CD4-positive, alpha-beta T cell treated with Interleukin-17A for 1 hour (primary cell): Measurements from ENCODE around the gene PTPRD.
"Not testable (repeated sequence)": the region's sequence is repeated elsewhere in the genome, so short reads cannot be mapped to it uniquely, and the experiment has no call there.

Experiments used
- DNase-seq: peaks from one replicate; pipeline ENCODE4 v3.0.0-alpha.2; 2020

The PTPRD gene

DNA sequence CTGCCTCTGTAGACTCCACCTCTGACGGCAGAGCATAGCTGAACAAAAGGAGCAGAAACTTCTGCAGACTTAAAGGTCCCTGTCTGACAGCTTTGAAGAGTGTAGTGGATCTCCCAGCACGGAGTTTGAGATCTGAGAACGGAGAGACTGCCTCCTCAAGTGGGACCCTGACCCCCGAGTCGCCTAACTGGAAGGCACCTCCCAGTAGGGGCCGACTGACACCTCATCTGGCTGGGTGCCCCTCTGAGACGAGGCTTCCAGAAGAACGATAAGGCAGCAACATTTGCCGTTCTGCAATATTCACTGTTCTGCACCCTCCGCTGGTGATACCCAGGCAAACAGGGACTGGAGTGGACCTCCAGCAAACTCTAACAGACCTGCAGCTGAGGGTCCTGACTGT, 1186.3 kb downstream of the PTPRD start:
- not testable (repeated sequence) for DNase-seq

DNA sequence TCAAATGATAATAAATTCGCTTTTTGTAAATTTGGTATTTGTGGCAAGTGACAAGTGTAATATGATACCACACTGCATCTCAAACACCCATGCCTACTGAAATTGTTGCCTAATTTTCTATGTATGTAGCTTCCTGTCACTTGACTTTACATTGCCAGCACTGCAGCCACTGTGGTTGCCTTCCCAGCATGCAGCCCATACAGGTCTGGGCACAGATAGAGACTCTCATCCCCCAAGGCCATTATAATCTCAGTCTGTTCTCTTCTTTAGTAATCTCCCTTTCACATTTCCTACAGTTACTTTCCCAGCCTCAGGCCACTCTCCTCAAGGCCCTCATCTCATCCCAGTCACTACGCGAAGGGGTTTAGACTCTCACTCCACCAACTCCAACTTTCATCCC, 1200.6 kb downstream of the PTPRD start:
- no peak for DNase-seq

DNA sequence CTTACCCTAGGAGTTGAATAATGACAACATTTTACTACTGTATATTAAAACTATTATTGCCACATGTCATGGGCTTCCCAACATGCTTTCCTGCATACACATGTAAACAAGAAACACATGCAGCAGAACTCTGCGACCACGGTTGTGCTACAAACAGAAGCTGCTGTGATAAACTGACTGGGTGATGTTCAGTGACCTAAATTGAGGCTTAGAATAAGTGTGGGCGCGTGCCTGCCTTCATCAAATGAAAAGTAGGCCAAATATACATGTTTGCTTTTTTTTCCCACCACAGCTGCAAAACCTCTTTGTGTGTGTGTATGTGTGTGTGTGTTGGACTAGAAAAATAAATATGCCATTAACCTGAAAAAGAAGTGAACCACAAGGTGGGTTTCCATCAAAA, 1202.1 kb downstream of the PTPRD start:
- DNase-seq = no peak

DNA sequence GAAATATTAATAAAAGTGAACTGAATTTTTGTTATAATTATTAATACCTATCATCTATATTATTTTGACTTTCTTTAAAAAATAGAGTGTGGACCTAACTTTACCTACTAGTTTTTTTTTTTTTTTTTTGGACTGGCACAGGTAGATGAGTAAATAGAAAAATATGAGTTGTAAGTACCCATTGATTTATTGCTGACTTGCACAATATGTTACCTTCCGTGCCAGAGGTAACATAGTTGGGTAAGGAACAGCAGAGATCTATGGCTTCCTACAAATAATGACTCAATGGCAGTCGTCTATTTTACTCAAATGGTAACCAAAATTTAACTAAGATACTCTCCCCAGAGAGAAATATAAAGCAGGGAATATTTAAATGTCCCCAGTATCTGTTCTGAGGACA, 1212.8 kb downstream of the PTPRD start:
- no peak for DNase-seq

DNA sequence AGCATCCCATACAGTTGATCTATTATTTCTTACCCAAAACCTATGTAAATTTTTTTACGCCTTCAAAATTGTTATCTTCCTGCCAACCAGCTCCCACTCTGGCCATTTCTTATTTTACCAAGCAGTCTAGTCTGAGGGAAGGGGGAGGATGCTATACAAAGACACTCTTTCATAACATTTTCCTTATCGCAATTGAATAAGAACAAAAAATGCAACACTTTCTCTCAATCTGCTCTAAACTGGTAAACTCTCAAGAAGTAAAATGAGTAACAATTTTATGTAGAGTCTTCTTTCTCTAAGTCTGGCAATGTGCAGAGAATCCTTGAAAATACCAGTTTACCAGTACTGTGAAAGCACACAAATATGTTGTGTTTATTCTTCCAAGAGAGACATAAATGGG, 1216.3 kb downstream of the PTPRD start:
- DNase-seq = no peak

DNA sequence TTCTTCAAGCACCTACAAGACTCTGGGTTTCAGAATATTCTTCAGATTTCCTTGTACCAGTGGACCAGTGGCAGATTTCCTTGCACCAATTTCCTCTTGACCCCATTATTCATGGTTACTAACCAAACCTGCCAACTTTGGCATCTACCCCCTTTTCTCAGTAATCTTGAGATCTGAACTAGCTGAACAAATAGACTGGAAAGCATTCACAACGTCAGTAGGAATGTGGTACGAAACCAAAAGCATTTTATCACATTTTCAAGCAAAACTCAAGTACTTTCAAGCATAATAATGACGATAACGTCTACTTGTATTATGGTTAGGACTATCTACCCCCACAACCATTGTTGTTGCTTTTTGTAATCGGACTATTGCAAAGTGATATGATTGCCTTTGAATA, 1217.3 kb downstream of the PTPRD start:
- DNase-seq = no peak

DNA sequence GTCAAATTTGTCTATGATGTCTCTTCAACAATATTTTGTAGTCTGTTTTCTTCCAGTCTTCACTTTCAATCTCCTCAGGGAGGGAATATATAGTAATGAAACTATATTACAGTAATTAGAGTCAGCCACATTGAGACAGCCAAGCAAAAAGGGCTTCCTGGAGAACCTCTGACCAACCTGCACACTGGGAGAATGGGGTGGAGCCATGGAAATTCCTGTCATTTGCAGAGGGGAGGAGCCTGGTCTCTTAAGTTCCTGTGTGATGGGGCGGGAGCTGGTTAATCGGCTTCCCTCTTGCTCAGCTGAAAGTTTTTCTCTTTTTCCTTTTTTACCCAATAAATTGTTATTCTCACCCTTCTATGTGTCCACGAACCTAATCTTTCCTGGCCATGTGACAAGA, 1220.0 kb downstream of the PTPRD start:
- no peak for DNase-seq

DNA sequence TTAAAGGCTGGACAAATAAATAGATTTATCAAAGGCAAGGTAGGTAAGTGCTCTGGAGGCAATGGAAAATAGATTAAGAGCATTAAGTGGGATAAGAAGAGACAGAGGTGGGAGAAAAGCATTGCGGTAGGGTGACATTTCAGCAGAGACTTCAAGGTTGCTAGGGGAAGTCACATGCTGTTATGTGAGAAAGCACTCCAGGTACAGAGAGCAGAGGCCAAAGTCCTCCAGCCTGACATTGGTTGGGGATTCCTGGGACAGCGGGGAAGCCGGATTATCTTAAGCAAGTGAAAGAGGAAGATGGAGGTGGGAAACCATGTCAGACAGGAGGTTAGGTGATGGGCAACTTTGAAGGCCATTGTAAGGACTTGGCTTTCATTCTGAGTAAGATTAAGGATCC, 1222.9 kb downstream of the PTPRD start:
- DNase-seq = no peak

DNA sequence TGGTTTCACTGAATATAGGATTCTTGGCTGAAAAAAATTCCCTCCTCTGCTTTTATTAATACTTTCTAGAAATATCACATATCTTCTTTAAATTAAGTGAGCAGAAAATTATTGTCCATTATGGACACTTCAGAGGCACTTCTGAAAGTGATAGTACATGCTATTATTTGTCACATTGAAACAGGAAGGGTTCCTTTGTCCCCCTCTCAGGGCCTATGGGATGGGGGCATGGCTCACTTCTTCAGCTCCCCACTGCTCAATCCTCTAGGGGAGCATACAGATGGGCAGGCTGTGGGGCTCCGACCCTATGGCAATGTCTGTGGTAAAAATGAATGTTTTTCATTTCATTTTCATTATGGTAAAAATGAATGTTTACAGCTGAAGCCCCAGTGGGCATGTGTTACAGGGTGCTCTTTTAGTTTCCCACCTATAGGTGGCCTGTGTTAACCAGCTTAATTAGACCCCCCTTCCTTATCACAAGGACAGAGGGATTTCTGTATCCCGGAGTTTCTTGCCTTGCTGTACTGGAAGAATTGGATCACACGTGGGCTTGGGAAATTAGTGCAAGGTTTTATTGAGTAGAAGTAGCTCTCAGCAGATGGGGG, 1225.2 kb downstream of the PTPRD start:
- DNase-seq = no peak

DNA sequence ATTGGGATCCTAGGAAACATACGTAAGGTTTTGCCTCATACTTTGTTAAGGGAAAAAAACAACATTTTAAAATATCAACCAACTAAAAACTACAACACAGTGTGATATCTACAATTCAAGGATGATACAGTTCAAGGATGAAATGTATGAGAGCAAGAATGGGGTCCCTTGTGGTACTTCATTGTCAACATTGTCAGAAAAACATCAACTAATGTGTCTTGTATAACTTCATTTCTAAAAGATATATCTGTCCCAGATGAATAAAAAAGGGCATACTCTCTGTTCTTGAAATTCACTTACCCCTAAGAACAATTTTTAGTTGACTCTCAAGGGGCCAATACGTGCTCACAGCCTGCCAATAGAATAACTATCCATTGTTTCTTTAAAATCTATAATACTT, 1250.5 kb downstream of the PTPRD start:
- no peak for DNase-seq

DNA sequence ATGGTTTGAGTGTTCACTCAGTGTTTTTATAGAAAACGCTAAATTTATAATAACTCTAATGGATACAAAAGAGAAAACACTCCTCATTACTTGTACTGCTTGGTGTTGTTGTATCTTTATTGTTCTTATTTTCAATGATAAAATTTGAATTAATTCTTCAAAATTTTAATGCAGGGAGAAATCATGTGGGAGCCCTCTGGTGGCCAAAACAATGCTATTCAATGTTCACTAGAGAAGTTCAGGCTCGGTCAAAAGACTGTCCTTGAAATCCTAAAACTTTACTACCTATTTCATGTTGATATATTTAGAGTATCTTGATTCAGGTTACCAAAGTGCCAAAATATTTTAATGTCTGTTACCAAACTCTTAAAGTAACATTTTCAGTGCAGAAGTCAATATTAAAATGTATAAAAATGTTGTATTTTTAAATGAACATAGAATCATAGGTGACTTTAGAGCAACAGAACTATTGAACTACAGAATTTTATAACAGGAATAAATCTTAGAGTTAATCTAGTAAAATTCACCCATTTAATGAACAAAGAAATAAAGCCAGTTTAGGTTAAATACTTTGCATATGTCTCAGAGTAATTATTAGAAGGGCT, 1259.8 kb downstream of the PTPRD start:
- no peak for DNase-seq

DNA sequence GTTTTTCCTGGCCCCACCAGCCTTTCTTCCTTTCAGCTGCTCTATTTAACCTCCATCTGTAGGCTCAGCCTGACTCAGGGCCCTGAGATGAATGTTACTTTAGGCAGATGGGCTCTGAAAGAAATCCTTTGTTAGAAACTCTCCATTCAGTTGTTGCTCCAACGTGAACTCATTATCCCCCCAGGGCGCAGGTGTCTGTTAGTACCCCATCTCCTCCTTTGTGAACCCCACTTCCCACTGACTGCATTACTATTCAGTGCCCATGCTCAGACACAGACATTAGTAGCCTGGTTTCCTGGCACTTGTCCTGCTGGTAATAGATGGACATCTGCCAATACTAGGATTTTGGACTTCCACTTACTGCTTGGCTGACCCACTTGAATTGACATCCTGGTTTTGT, 1271.6 kb downstream of the PTPRD start:
- no peak for DNase-seq

DNA sequence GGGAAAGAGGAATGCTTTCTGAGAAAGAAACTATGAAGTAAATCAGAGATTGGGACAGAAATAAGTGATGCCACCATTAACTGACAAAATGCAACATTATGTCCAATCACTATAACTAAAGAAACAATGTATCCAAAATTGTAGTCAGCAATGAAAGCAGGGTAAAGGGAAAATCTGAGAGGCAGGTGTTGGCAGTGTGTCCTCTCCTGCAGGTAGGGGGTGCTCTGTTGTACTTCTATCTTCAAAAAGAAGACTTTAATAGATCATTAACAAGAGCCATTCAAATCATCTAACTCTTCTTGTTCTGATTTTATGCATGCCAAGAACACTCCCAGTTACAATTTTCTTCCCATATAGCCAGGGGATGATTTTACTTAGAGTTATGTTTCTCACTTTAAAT, 1275.7 kb downstream of the PTPRD start:
- no peak for DNase-seq

DNA sequence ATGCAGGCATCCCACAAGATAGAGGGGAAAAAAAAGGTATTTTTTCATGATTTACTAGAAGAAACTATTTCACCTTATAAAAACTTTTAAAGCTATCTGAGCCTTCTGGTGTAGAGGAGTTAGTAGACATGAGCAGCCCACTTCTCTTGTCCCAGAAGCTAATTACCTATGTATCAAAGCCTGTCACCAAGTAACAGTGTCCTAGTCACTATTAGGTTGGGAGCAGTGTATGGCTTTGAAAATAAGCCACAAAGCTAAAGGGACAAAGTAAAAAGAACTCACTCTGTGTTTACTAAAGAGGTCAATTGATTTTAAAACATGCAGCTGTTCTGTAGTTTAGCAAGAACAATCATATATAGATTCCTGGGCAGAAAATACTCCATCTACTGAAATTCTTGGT, 1286.1 kb downstream of the PTPRD start:
- DNase-seq = no peak

DNA sequence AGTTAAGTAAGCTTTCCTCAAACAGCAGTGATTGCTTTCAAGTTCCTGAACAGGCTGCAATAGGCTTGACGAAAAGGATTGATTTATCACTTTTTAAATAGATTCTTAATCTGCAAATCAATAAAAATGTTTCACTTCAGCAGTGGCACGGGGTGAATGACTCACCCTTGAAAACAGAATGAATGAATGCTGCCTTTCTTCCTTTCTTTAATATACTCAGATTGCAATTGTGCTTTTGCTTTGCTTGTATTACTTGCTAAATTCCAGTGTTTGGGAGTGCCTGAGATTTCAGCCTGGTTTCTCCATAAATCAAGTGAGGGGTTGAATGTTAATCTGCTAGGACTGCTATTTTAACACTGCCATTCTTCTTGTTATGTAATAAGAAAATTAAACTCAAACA, 1293.8 kb downstream of the PTPRD start:
- no peak for DNase-seq

DNA sequence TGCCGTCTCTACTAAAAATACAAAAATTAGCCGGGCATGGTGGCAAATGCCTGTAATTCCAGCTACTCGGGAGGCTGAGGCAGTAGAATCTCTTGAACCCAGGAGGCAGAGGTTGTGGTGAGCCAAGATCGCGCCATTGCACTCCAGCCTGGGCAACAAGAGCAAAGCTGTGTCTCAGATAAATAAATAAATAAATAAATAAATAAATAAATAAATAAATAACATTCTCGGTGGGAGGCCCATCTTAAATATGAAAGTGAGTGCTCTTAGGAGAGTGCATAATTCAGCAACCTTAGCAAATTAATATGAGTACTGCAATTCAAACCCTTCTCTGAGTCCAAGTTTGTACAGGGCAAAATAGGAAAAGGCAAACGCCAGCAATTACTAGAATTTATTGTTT, 1302.1 kb downstream of the PTPRD start:
- DNase-seq = not testable (repeated sequence)

DNA sequence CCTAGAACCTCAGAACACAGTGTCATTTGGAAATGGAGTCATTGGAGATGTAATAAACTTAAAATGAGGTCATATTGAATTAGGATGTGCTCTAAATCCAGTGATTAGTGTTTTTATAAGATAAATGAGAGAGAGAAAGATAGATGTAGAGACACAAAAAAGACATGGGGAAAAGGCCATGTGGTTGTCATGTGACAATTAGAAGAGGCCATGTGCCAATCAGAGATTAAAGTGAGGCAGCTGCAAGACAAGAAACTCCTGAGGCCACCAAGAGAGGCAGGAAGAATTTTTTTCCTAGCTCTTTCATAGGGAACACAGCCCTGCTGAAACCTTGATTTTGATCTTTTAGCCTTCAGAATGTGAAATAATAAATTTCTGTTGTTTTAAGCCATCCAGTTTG, 1307.2 kb downstream of the PTPRD start:
- no peak for DNase-seq

DNA sequence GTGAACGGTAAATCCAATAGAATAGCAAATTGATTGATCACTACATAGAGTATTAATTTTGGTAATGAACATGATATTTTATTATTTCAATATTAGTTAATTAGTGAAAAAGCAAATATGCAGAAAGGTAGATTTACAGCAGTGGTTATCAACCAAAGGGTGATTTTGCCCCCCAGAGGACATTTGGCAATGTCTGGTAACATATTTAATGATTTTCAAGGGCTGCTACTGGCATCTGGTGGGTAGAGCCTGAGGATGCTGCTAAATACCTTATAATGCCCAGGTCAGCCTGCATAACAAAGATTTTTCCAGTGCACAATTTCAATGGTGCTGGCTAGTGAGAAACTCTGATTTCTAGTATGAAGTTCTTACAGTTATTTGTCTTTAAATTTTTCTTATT, 1313.7 kb downstream of the PTPRD start:
- no peak for DNase-seq

DNA sequence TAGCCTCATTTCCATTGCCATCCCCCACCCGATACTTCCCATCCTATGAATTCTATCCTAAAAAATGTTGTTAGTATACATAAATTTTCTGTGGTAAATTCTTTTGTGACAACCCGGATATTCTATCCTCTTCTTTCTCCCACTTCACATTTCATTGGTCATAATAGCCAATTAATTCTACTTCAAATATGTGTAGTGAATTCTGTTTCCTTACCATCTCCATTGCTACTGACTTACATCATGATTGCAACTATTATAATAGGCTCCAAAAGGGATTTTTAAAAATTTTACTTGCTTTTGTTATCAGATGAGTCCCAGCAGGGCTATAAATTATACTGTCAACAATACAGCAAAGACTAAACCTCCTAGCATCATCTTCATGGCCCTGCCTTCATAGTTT, 1326.8 kb downstream of the PTPRD start:
- DNase-seq = no peak

DNA sequence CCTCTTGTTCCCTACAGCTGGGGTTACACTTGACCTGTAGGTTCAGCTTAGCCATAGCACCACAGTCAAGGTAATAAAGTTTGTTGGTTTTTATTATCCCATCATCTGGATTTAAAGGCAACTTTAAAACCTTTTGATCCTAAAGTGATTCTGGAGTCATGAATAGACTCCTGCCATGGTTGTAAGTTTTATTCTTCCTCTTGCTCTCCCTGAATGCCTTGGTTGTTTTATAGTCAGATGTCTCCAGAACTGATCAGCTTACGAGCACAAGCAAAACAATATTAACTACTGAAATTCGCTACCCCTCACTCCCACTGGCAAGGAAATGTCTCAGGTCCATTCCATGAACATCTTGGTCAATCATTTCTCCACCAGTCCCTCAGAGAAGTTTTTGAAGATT, 1328.6 kb downstream of the PTPRD start:
- DNase-seq = no peak

DNA sequence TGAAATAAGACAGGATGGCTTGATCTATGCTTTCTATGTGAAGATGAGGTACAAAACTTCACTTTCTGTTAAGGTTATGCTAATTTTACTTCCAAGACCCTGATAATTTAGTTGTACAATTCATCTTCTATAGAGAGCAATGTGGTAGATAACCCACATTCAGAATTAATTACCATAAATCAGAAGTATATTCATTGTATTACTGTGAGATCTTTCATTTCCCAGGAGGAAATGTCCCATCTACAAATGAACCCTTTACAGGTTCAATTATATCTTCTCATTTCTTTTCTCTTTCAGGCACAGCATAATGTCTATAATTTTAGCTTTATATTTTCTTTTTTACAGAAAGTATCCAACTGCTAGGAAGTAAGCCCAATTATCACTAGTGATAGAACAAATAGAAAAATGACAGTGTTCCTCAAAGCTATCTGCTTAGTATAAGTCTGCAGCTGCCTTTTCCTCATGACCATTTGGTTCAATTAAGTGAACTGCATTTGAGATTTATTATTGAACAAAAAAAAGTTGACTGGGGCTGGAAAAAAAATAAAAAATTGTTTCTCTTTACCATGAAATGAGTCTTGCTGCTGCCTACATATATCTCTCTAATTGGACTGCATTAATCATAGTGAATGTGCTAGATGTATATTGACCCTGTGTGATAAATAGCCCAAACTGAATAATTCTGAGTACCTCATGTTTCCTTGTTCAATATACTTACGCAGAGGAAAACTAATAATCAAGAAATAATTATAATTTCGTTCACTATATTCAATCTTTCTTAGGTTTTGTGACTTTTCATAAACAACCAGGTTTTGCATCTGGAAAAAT, 1329.4 kb downstream of the PTPRD start:
- no peak for DNase-seq

DNA sequence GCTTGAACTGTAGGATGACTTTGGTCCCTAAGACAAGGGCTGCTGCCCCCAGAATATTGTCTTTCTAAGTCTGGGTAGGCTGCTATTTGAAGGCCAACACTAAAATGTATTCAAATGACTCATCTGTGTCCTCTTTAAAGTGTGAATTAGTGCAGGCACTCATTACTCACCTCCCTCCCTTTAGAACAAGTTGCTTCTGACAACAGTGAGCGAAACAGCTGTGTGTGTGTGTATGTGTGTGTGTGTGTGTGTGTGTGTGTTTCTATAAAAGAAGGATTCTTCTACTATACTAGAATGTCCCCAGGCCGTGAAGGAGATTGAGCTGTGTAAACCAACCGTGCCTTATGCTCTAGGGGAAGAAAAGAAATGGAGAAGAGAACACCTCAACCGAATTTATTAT, 1337.2 kb downstream of the PTPRD start:
- DNase-seq = no peak

DNA sequence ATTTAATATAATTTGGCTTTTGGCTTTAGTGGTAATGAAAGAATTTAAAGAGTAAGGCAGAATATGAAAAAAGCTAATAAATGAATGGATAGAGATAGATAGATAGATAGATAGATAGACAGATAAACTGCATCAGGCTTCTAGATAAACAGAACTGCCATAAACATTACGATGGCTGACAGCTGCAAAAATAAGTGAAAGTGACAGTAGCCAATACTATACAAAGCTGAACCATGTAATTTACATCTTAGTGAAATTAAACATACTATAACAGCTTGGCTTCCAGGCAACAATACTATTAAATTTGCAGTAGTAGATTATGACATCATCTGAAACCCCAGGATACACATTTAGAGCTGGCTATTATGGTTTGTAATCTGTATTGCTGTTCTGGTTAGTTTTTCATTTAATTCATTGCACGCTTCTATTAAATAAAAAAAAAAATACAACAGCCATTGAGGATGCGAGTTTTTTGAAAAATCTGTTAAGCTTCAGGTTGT, 1354.8 kb downstream of the PTPRD start:
- DNase-seq = no peak

DNA sequence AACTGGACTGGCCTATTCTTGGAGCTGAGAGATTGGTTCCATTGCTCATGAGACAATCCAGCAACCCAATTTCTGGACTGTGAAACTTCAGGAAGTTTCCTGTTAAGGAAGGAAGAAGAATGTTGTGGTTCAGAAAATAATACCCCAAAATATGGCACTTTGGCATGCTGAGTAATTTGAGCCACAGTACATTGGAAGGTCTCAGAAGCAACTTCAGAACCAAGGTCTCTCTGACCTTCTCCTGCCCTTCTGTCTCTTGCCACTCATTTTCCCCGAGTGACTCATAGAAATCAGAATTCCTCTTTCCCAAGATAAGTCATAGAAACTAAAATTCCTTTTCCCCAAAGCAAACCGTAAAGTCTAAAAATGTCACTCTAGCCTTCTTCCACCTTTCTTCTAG, 1366.1 kb downstream of the PTPRD start:
- DNase-seq = no peak
